ENCODE measurements around the gene PTPRK. TPM values are rescaled to one million over a fixed set of nuclear protein-coding genes. Genes with fewer than 3 reads are reported as not detected.

PTPRK gene
- total RNA-seq, 2 donors from 2014 or later, result 3.2 to 5.1 TPM

- peak; percentile 45 to 56 for ATAC-seq
- DNase-seq (ENCODE audit: low spot score in 2 of 2), result peak in 1 of 2 donors; percentile 28
Measured at GRCh38 chr6:127972815-127973214, 547.6 kb downstream of the PTPRK start.

GRCh38 chr6:127971945-127972391 lies 548.4 kb downstream of the PTPRK start:
- DNase-seq (ENCODE audit: low spot score in 2 of 2), result peak in 1 of 2 donors; percentile 48
- ATAC-seq, result peak; percentile 89 to 95
- peaks cover 0 to 23% of the 10 kb centered on the region in 2 donors for H3K9me3 Mint-ChIP-seq
- peak overlapping the region; percentile 70 to 91 for H3K27ac Mint-ChIP-seq
- peaks cover 0 to 25% of the 10 kb centered on the region in 2 donors for H3K36me3 Mint-ChIP-seq

More at GRCh38 chr6:127972815-127973214, 547.6 kb downstream of the PTPRK start:
- Mint-ChIP-seq H3K36me3 (peaks cover 0 to 25% of the 10 kb centered on the region in 2 donors), H3K9me3 (peaks cover 0 to 20% of the 10 kb centered on the region in 2 donors), H3K27ac (peak overlapping the region; percentile 24 to 91)

- no peak for ATAC-seq
- no peak for DNase-seq (ENCODE audit: low spot score in 2 of 2)
Measured at GRCh38 chr6:127971386-127971785, 549.0 kb downstream of the PTPRK start.

GRCh38 chr6:127969701-127970100 lies 550.7 kb downstream of the PTPRK start:
- Mint-ChIP-seq H3K36me3 (peaks cover 0 to 38% of the 10 kb centered on the region in 2 donors), H3K27ac (peak overlapping the region in 1 of 2 donors; percentile 77), H3K9me3 (peaks cover 3 to 23% of the 10 kb centered on the region in 2 donors)
- DNase-seq (ENCODE audit: low spot score in 2 of 2), result no peak
- ATAC-seq, result no peak

More at GRCh38 chr6:127971386-127971785, 549.0 kb downstream of the PTPRK start:
- Mint-ChIP-seq H3K9me3 (peaks cover 0 to 23% of the 10 kb centered on the region in 2 donors), H3K27ac (peak overlapping the region; percentile 70 to 91), H3K36me3 (peaks cover 0 to 30% of the 10 kb centered on the region in 2 donors)

GRCh38 chr6:127968394-127968793 lies 552.0 kb downstream of the PTPRK start:
- peaks cover 3 to 13% of the 10 kb centered on the region in 2 donors for H3K9me3 Mint-ChIP-seq
- peaks cover 0 to 27% of the 10 kb centered on the region in 2 donors for H3K36me3 Mint-ChIP-seq
- DNase-seq (ENCODE audit: low spot score in 2 of 2) (no peak), ATAC-seq (no peak)
- H3K27ac Mint-ChIP-seq, result no peak overlapping the region

GRCh38 chr6:127967708-127968107 lies 552.7 kb downstream of the PTPRK start:
- DNase-seq (ENCODE audit: low spot score in 2 of 2), result no peak
- peaks cover 0 to 29% of the 10 kb centered on the region in 2 donors for H3K36me3 Mint-ChIP-seq
- no peak for ATAC-seq
- peaks cover 3 to 14% of the 10 kb centered on the region in 2 donors for H3K9me3 Mint-ChIP-seq
- no peak overlapping the region for H3K27ac Mint-ChIP-seq

GRCh38 chr6:127966616-127967015 lies 553.8 kb downstream of the PTPRK start:
- no peak for ATAC-seq
- no peak overlapping the region for H3K27ac Mint-ChIP-seq
- H3K9me3 Mint-ChIP-seq, result peaks cover 3 to 25% of the 10 kb centered on the region in 2 donors
- no peak for DNase-seq (ENCODE audit: low spot score in 2 of 2)
- H3K36me3 Mint-ChIP-seq, result peaks cover 0 to 30% of the 10 kb centered on the region in 2 donors

- ATAC-seq (no peak), DNase-seq (ENCODE audit: low spot score in 2 of 2) (no peak)
- H3K9me3 Mint-ChIP-seq, result peaks cover 3 to 35% of the 10 kb centered on the region in 2 donors
- H3K27ac Mint-ChIP-seq, result no peak overlapping the region
- peaks cover 0 to 30% of the 10 kb centered on the region in 2 donors for H3K36me3 Mint-ChIP-seq
Measured at GRCh38 chr6:127963495-127963894, 556.9 kb downstream of the PTPRK start.

- H3K36me3 Mint-ChIP-seq, result peaks cover 0 to 7% of the 10 kb centered on the region in 2 donors
- DNase-seq (ENCODE audit: low spot score in 2 of 2) (no peak), ATAC-seq (no peak)
- peaks cover 0 to 39% of the 10 kb centered on the region in 2 donors for H3K9me3 Mint-ChIP-seq
- no peak overlapping the region for H3K27ac Mint-ChIP-seq
Measured at GRCh38 chr6:127959869-127960268, 560.5 kb downstream of the PTPRK start.

GRCh38 chr6:127956956-127957355 lies 563.4 kb downstream of the PTPRK start:
- ATAC-seq (no peak), DNase-seq (ENCODE audit: low spot score in 2 of 2) (no peak)
- Mint-ChIP-seq H3K27ac (no peak overlapping the region), H3K9me3 (peaks cover under 1 to 26% of the 10 kb centered on the region in 2 donors), H3K36me3 (no peaks in the 10 kb centered on the region)

GRCh38 chr6:127956260-127956888 lies 564.0 kb downstream of the PTPRK start:
- DNase-seq (ENCODE audit: low spot score in 2 of 2) (no peak), ATAC-seq (peak in 1 of 2 donors; percentile 47)
- Mint-ChIP-seq H3K36me3 (no peaks in the 10 kb centered on the region), H3K9me3 (peaks cover 3 to 21% of the 10 kb centered on the region in 2 donors), H3K27ac (no peak overlapping the region)

GRCh38 chr6:127954082-127954481 lies 566.3 kb downstream of the PTPRK start:
- ATAC-seq (no peak), DNase-seq (ENCODE audit: low spot score in 2 of 2) (no peak)
- Mint-ChIP-seq H3K9me3 (peaks cover 5 to 13% of the 10 kb centered on the region in 2 donors), H3K36me3 (peaks cover 0 to 17% of the 10 kb centered on the region in 2 donors), H3K27ac (no peak overlapping the region)

- DNase-seq (ENCODE audit: low spot score in 2 of 2) (no peak), ATAC-seq (no peak)
- H3K36me3 Mint-ChIP-seq, result peaks cover 0 to 25% of the 10 kb centered on the region in 2 donors
- H3K9me3 Mint-ChIP-seq, result peaks cover 7 to 13% of the 10 kb centered on the region in 2 donors
- H3K27ac Mint-ChIP-seq, result peak overlapping the region in 1 of 2 donors; percentile 34
Measured at GRCh38 chr6:127952831-127953230, 567.6 kb downstream of the PTPRK start.

GRCh38 chr6:127952176-127952575 lies 568.2 kb downstream of the PTPRK start:
- peaks cover 0 to 31% of the 10 kb centered on the region in 2 donors for H3K36me3 Mint-ChIP-seq
- DNase-seq (ENCODE audit: low spot score in 2 of 2), result no peak
- no peak for ATAC-seq
- H3K27ac Mint-ChIP-seq, result peak overlapping the region; percentile 74 to 78
- H3K9me3 Mint-ChIP-seq, result peaks cover 7 to 13% of the 10 kb centered on the region in 2 donors

- Mint-ChIP-seq H3K9me3 (peaks cover 9 to 12% of the 10 kb centered on the region in 2 donors), H3K27ac (peak overlapping the region; percentile 74 to 78), H3K36me3 (peaks cover 2 to 39% of the 10 kb centered on the region in 2 donors)
- peak; percentile 49 to 87 for ATAC-seq
- DNase-seq (ENCODE audit: low spot score in 2 of 2), result no peak
Measured at GRCh38 chr6:127951172-127951917, 569.1 kb downstream of the PTPRK start.

GRCh38 chr6:127950566-127951145 lies 569.7 kb downstream of the PTPRK start:
- peaks cover 13 to 14% of the 10 kb centered on the region in 2 donors for H3K9me3 Mint-ChIP-seq
- DNase-seq (ENCODE audit: low spot score in 2 of 2) (no peak), ATAC-seq (peak in 1 of 2 donors; percentile 16)
- peaks cover 7 to 46% of the 10 kb centered on the region in 2 donors for H3K36me3 Mint-ChIP-seq
- H3K27ac Mint-ChIP-seq, result peak overlapping the region; percentile 74 to 78

GRCh38 chr6:127949251-127949650 lies 571.1 kb downstream of the PTPRK start:
- ATAC-seq (no peak), DNase-seq (ENCODE audit: low spot score in 2 of 2) (no peak)
- H3K36me3 Mint-ChIP-seq, result peaks cover 7 to 52% of the 10 kb centered on the region in 2 donors
- no peak overlapping the region for H3K27ac Mint-ChIP-seq
- peaks cover 15 to 17% of the 10 kb centered on the region in 2 donors for H3K9me3 Mint-ChIP-seq

Measured in activated naive CD4-positive, alpha-beta T cell treated with anti-CD3 and anti-CD28 coated beads, Interleukin-2, amount 50 U/mL, for 72 hours (primary cell).